Thyroid gland (tissue), 4 donors: Measurements from ENCODE around the gene GMPS.

Source experiments
- POLR2A ChIP-seq, 2 donors: fragments of 450-650 bp; IDR thresholded peaks; one replicate each; pipeline ENCODE4 v1.6.1; 2017; ENCODE audit warnings: antibody characterized with exemption in 2 of 2, mild to moderate bottlenecking in 2 of 2, moderate library complexity in 1 of 2
- TF ChIP-seq, protein P1 (sequence below), 6 experiments: fragments of 200-600 bp in 3 of 6; fragments of 450-650 bp in 3 of 6; sonication (generic) in 3 of 6; IDR thresholded peaks; one replicate each; pipeline ENCODE4 v1.5.1; 2016 to 2019; ENCODE audit warnings: antibody characterized with exemption in 6 of 6, mild to moderate bottlenecking in 2 of 6, inconsistent platforms in 1 of 6, moderate library complexity in 1 of 6

DNA sequence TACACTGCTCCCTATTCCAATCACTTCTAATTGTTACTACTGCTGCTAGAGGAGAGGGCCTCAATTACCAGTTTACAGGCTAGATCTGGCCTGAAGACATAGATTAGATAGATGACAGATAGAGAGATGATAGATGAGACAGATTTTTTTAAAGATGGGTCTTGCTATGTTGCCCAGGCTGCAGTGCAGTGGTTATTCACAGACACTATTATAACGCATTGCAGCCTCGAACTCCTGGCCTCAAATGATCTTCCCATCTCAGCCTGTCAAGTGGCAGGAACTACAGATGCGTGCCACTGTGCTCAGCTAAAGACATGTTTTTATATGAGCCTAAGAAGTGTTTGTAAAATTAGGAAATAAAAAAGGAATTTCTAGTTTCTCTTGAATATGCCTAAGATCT, 22.5 kb upstream of the GMPS start:
- no peak for TF ChIP-seq POLR2A (IDR thresholded peaks at IDR 0.05)
- TF ChIP-seq, protein P1, sequence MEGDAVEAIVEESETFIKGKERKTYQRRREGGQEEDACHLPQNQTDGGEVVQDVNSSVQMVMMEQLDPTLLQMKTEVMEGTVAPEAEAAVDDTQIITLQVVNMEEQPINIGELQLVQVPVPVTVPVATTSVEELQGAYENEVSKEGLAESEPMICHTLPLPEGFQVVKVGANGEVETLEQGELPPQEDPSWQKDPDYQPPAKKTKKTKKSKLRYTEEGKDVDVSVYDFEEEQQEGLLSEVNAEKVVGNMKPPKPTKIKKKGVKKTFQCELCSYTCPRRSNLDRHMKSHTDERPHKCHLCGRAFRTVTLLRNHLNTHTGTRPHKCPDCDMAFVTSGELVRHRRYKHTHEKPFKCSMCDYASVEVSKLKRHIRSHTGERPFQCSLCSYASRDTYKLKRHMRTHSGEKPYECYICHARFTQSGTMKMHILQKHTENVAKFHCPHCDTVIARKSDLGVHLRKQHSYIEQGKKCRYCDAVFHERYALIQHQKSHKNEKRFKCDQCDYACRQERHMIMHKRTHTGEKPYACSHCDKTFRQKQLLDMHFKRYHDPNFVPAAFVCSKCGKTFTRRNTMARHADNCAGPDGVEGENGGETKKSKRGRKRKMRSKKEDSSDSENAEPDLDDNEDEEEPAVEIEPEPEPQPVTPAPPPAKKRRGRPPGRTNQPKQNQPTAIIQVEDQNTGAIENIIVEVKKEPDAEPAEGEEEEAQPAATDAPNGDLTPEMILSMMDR (IDR thresholded peaks at IDR 0.05) = no peak
